Nephron (organoid): ENCODE results near the gene DNAJB13.

Experiments
- H3K27ac Mint-ChIP-seq, 3 experiments: 2 replicates each; pipeline ENCODE4 v1.8.0; 2020; ENCODE audit warnings: mixed read lengths in 3 of 3, mild to moderate bottlenecking in 2 of 3, moderate library complexity in 1 of 3
- H3K27me3 Mint-ChIP-seq: 2 replicates; pipeline ENCODE4 v1.8.0; 2021; ENCODE audit warnings: low read depth, mild to moderate bottlenecking, moderate library complexity, mixed read lengths
- H3K36me3 Mint-ChIP-seq: 2 replicates; pipeline ENCODE4 v1.8.0; 2020; ENCODE audit warnings: low read depth, mixed read lengths
- H3K4me1 Mint-ChIP-seq: 2 replicates; pipeline ENCODE4 v1.8.0; 2020; ENCODE audit warnings: mixed read lengths
- H3K4me3 Mint-ChIP-seq, 3 experiments: 2 replicates each; pipeline ENCODE4 v1.8.0; 2020; ENCODE audit warnings: mild to moderate bottlenecking in 3 of 3, mixed read lengths in 3 of 3, moderate library complexity in 2 of 3
- H3K9me3 Mint-ChIP-seq: 2 replicates; pipeline ENCODE4 v1.8.0; 2020; ENCODE audit warnings: mixed read lengths
- CTCF ChIP-seq, 3 experiments: fragments of 200-600 bp; sonication (generic); IDR thresholded peaks; one replicate each; pipeline ENCODE4 v1.5.0; 2021; ENCODE audit warnings: antibody characterized with exemption in 3 of 3; ENCODE audit not compliant: unreplicated experiment in 3 of 3

DNAJB13 gene

DNA sequence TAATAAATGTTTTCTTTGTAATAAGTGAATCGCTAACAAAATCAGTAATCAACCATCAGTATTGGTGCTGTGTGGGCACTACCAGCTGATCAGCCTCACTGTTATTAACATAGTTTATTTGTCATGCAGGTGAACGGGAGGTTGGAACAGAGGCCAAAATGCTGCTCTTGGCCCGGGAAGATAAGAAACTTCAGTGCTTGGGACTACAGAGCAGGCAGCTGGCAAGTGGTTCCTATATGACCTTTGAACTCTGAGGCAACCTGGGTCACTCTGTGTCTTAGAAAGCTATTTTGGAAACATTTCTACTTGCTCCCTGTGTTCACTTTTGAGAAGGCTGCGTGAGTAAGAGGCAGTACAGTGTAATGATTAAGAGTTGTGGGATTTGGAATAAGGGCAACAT, 36.5 kb upstream of the DNAJB13 start:
- Mint-ChIP-seq H3K27ac (no peak overlapping the region), H3K4me1 (no peaks in the 10 kb centered on the region), H3K27me3 (no peaks in the 10 kb centered on the region), H3K9me3 (no peaks in the 10 kb centered on the region), H3K4me3 (no peak overlapping the region), H3K36me3 (peaks cover 52% of the 10 kb centered on the region)
- no peak for TF ChIP-seq CTCF (IDR thresholded peaks at IDR 0.05; ENCODE audit: unreplicated experiment in 3 of 3)

- Mint-ChIP-seq H3K27me3 (no peaks in the 10 kb centered on the region), H3K36me3 (peaks cover 48% of the 10 kb centered on the region), H3K4me1 (no peaks in the 10 kb centered on the region), H3K4me3 (no peak overlapping the region), H3K9me3 (no peaks in the 10 kb centered on the region), H3K27ac (no peak overlapping the region)
- no peak for TF ChIP-seq CTCF (IDR thresholded peaks at IDR 0.05; ENCODE audit: unreplicated experiment in 3 of 3)
Observed at GRCh38 chr11:73916435-73916834, 34.4 kb upstream of the DNAJB13 start.

GRCh38 chr11:73921180-73921579, 29.6 kb upstream of the DNAJB13 start:
- no peak for TF ChIP-seq CTCF (IDR thresholded peaks at IDR 0.05; ENCODE audit: unreplicated experiment in 3 of 3)
- Mint-ChIP-seq H3K4me1 (no peaks in the 10 kb centered on the region), H3K36me3 (peaks cover 54% of the 10 kb centered on the region), H3K9me3 (no peaks in the 10 kb centered on the region), H3K27ac (no peak overlapping the region), H3K4me3 (no peak overlapping the region), H3K27me3 (no peaks in the 10 kb centered on the region)

GRCh38 chr11:73929388-73929787, 21.4 kb upstream of the DNAJB13 start:
- Mint-ChIP-seq H3K27me3 (no peaks in the 10 kb centered on the region), H3K27ac (no peak overlapping the region), H3K4me3 (no peak overlapping the region), H3K36me3 (peaks cover 61% of the 10 kb centered on the region), H3K9me3 (no peaks in the 10 kb centered on the region), H3K4me1 (no peaks in the 10 kb centered on the region)
- TF ChIP-seq CTCF (IDR thresholded peaks at IDR 0.05; ENCODE audit: unreplicated experiment in 3 of 3) = no peak

DNA sequence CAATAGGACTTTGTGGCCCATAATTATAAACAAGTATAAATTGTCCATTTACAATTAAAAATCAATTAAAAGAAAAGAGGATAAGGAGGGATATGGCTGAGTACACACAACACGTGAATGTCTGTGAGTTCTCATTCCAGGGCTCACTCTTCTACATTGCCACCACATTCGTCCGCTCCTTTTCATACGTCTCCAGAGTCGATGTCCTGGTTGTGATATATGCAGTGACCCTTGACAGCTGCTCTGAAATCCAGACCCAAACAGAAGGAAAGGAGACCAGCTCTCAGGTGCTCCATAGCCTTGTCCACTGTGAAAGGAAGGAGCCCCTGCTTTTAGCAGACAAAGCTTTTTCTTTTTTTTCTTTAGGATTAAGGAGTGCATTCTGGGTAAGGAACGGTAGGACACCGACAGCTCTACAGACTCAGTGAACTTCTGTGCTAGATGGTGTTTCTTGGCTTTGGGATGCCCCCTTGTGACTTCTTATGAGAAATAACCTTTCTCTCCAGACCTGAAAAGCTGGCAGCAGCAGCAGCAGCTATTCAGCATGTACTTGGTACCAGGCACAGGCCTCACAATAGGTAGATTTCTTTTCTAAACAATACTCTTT, 19.7 kb upstream of the DNAJB13 start:
- Mint-ChIP-seq H3K9me3 (peaks cover 3% of the 10 kb centered on the region), H3K27ac (no peak overlapping the region), H3K36me3 (peaks cover 62% of the 10 kb centered on the region), H3K4me1 (no peaks in the 10 kb centered on the region), H3K4me3 (no peak overlapping the region), H3K27me3 (no peaks in the 10 kb centered on the region)
- peak in 2 of 3 experiments; percentile 27 to 42 for TF ChIP-seq CTCF (IDR thresholded peaks at IDR 0.05; ENCODE audit: unreplicated experiment in 3 of 3)

- Mint-ChIP-seq H3K36me3 (peaks cover 59% of the 10 kb centered on the region), H3K27ac (no peak overlapping the region), H3K4me1 (no peaks in the 10 kb centered on the region), H3K9me3 (peaks cover 3% of the 10 kb centered on the region), H3K4me3 (no peak overlapping the region), H3K27me3 (no peaks in the 10 kb centered on the region)
- no peak for TF ChIP-seq CTCF (IDR thresholded peaks at IDR 0.05; ENCODE audit: unreplicated experiment in 3 of 3)
Observed at GRCh38 chr11:73931951-73932350, 18.9 kb upstream of the DNAJB13 start.
